Glomerular endothelial cell (primary cell): ENCODE data around the gene CACNA1A. TPM values are rescaled to one million over a fixed set of nuclear protein-coding genes. Genes with fewer than 3 reads are reported as not detected.
"Not testable (repeated sequence)": the region's sequence is repeated elsewhere in the genome, so short reads cannot be mapped to it uniquely, and the experiment has no call there.

ENCODE experiments used
- DNase-seq: peaks from one replicate; pipeline ENCODE4 v3.0.0-alpha.2; 2011; ENCODE audit warnings: low read depth, low spot score; ENCODE audit errors: extremely low read depth
- total RNA-seq: library from RNA; depleted of rRNA; stranded (reverse); fragments of >200 nt; gene quantifications from 2 replicates; pipeline ENCODE4 v1.2.3, GENCODE V29; 2015

Gene CACNA1A
- total RNA-seq, 1 donor from 2014 or later: 0.58 TPM

- DNase-seq: no peak
Observed at GRCh38 chr19:13428352-13428751, 77.9 kb downstream of the CACNA1A start.

DNA sequence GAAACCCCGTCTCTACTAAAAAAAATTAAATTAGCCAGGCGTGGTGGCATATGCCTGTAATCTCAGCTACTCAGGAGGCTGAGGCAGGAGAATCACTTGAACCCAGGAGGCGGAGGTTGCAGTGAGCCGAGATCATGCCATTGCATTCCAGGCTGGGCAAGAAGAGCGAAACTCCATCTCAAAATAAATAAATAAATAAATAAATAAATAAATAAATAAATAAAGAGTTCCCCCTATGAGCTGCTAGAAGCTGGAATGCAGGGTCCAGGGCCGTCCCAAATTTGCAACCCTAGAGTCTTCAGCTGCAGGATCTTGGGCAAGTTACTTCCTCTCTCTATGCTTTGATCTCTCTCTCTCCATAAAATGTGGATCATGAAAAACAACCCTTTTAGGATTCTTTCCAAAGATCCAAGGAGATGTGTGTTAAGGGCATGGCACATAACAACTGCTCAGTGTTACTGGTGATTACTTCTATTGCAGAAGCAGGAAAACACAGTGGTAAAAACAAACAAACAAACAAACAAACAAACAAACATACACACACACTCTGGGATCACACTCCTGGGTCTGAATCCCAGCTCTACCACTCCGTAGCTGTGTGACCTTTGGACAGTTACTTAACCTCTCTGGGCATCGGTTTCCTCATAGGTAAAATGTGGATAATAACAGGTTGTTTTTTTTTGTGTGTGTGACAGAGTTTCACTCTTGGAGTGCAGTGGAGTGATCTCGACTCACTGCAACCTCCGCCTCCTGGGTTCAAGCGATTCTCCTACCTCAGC, 78.8 kb downstream of the CACNA1A start:
- no peak for DNase-seq

GRCh38 chr19:13425875-13426274, 80.4 kb downstream of the CACNA1A start:
- not testable (repeated sequence) for DNase-seq

DNA sequence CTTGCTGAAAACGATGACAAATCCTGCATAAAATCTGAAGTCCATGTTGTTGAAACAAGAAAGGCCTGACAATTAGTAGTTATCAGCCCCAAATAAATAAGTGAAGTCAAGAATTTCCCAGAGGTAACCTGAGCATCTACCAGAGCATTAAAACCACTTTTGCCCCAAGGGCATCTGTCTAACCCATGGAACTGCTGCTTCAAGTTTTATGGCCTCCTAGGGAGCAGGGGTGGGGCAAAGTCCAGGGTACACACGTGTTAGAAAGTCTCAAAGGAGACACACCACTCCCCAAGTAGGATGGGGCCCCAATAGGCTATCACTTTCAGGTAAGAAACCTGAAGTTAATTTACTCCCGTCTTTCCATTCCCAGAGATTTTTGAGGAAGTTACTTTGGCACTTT, 81.1 kb downstream of the CACNA1A start:
- no peak for DNase-seq

- DNase-seq: no peak
Observed at GRCh38 chr19:13420780-13421179, 85.5 kb downstream of the CACNA1A start.

DNA sequence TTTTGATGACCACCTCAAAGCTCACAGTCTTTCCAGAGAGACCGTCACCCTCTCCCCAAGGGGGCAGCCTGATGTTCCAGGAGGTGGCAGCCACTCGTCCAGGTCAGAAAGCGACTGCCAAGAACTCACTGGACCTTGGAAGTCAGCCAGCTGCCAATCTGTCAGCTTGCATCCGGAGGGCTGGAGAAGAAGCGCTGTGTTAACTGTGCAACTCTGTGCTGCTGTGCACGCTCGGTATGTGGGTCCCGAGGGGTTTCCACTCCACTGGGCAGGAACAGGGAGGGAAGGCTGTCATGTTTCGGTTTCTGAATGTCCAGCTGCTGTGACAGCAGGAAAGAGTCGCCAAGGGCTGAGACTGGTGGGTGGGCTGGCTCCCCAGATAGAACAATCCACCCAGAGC, 89.2 kb downstream of the CACNA1A start:
- DNase-seq: no peak

DNA sequence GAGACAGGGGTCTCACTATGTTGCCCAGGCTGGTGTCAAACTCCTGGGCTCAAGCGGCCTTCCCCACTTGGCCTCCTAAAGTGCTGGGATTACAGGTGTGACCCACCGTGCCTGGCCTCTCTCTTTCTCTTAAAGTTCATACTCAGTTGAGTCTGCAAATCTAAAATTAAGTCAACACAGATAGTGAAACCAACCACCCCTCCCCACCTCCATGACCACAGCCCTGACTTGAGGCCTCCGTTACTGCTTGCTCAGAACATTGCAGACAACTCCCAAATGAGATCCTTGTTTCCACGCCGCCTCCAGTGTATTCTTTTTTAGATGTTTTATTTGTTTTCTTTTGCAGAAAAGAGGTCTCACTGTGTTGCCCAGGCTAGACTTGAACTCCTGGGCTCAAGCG, 94.4 kb downstream of the CACNA1A start:
- DNase-seq: no peak

GRCh38 chr19:13410946-13411345, 95.3 kb downstream of the CACNA1A start:
- DNase-seq: no peak

DNA sequence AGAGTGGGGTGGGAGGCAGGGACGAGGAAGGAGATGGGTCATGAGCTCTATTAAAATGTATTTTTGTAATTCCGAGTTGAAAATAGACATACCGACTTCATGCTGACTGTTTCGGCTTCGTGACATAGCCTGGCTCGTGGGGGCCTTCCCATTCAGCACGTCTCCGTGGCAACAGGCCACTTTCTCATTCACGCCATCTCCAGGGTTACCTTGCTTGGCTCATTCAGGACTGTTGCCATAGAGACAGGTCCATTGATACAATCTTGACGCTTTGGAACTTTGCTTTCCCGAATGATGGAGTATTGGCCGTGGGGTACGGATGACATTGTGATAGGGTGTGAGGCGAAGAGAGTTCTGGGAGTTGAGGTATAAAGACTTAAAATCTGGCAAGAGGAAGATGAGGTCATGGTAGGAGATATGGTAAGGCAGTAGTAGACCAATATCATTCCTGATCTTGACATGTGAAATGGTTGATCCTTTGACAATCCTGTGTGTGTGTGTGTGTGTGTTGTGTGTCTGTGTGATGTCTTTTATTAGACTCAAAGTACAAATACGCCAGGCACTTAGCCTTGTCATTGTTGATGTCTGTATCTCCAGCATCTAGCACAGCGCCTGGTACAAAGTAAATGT, 97.3 kb downstream of the CACNA1A start:
- DNase-seq: no peak

DNA sequence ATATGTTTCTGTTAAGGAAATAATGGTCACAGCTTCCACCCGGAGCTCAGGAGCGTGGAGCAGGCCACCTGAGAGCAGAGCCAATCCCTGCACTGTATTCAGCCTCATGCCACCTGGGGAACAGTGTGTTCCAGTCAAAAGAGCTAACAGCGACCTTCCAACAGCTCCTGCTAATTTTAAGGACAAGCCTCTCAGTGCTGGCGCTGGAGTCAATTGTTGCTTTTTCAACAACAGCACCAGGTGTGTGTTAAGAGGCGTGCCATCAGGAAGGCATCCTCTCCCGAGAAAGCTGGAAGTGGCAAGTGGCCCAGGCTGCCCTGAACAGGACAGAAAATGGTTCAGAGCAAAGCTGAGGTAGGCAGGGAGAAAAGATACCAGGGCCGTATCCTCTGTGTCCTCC, 102.0 kb downstream of the CACNA1A start:
- no peak for DNase-seq

DNA sequence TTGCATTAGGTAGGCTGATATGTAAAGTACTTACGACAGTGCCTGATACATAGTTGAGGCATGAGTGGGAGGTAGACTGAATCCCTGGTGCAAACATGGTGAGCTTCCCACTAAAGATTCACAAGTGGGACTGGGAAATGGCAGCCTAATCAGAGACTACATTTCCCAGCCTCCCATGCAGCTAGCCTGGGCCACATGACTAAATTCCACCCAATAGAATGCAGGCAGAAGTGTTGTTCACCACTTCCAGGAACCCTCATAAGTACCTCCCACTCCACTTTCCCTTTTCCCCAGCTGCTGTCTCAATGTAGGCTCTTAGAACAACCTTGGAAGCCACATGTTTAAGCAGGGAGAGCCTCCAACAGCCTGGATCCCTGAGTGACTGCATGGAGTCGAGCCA, 104.9 kb downstream of the CACNA1A start:
- DNase-seq: no peak

DNA sequence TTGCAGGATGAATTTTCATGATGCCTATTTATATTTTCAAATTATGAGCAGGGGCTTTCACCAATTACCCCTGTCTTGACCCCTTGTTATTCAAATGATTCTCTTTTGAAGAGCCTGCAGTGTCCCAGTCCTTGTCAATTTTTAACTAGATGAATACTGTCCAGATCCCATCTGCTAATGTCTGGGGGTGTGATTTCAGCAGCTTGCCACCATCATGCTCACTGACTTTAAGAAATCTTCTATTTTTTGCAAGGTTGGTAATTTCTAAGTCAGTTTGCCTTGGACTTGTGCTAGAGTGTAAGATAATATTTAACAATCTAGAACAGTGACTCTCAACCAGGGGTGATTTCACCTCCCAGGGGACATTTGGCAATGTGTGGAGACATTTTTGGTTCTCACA, 106.0 kb downstream of the CACNA1A start:
- no peak for DNase-seq

GRCh38 chr19:13399746-13400145, 106.5 kb downstream of the CACNA1A start:
- DNase-seq: no peak

DNA sequence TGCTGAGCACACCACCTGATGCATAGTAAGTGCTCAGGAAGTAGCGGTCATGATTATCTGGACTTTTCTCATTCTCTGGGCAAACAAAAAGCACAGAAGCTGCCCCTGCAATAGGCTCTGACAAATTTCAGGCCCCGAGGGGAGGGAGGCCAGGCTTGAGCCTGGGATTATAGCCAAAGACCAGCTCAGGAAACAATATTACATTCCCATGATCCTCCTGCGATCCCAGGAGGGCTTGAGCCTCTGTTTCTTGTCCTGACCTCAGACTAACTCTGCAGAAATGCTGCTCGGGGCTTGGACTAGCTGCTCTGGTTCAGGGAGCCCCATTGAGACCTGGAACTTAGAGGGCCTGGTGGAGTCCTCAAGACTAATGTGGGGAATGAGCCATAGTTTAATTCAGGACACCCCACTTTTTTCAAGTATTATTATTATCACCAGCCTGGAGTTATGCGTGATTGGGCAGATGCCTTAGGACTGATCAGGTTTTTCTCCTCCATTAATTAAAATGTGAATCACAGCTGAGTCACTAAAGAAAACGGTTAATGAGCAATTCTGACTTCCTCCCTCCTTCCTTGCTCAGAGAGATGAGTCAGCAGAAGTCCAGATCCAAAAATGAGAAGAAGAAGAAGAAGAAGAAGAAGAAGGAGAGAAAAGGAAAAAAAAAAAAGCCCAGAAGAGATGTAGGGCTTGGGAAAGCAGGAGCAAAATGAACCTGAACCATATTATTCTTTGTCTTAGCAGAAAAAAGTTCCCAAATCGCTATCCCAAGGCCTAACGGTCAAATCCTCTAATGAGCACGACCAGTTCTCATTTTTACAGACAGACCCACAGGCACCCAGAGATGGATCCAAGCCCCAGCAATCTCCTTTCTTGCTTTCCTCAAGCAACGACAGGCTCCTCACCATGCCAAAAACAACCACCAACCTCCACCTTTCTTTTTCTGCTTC, 107.2 kb downstream of the CACNA1A start:
- DNase-seq: peak; percentile 31

- no peak for DNase-seq
Observed at GRCh38 chr19:13398182-13398581, 108.1 kb downstream of the CACNA1A start.

GRCh38 chr19:13396250-13397080, 109.8 kb downstream of the CACNA1A start:
- DNase-seq: no peak

- no peak for DNase-seq
Observed at GRCh38 chr19:13382633-13382938, 123.7 kb downstream of the CACNA1A start.

GRCh38 chr19:13381827-13382632, 124.2 kb downstream of the CACNA1A start:
- DNase-seq: no peak

- DNase-seq: no peak
Observed at GRCh38 chr19:13376537-13376936, 129.7 kb downstream of the CACNA1A start.

DNA sequence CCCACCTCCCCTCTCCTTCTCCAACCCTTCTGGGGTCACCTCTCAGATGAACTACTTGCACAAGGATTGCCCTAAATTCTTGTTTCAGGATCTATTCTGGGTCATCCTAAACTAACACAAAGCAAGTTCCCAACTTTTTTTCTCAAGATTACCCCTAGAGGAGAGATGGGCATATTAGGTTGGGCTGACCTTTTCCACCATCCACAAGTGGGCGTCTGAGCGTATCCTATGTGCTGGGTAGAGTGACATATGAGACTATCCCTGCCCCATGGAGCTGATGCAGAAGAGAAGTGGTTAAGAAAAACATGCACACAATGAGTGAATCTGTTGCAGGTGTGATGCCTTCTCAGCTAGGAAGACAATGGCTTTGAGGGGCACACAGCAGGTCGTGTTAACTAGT, 132.7 kb downstream of the CACNA1A start:
- DNase-seq: no peak
